Fibroblast of skin of right biceps (primary cell): Measurements from ENCODE around the gene GJD3.

Experiments
- DNase-seq: peaks from one replicate; pipeline ENCODE4 v3.0.0-alpha.2; 2013

The GJD3 gene

DNA sequence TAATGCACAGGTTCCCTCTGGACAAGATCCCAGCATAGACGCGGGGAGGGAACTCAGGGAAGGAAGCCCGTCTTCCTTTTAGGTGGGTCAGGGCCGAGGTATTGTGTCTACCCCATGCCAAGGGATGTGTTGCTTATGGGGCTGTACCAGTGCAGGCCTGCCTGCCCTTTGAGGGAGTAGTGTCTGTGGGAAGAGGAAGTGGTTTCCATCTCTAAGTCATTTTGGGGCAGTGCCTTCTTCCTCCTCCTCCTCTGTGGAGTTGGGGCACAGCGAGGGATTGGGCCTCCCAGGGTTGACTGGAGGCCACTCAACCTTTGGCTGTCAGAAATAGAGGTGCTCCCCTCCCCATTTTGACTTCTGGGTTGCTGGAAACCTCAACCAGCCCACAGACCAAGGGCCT lies 26.5 kb downstream of the GJD3 start:
- DNase-seq, result no peak

DNA sequence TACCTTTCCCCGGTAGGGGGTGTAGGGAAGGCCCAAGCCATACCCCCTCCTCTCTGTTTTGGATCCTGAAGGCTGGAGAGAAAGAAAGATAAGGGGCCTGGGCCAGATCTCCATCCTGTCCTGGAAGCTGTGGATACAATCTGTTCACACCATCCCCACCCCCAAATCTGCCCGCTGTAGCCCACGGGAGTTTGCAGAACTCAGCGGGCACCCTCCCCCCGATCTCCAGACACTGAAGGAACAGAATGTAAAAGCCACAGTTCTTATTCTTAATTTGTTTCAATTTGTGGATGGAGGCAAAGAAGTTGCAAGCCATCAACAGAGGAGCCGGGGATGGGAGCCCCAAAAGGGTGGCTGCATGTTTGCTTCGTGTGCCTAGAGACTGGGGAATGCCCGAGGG lies 27.2 kb downstream of the GJD3 start:
- DNase-seq, result no peak

DNA sequence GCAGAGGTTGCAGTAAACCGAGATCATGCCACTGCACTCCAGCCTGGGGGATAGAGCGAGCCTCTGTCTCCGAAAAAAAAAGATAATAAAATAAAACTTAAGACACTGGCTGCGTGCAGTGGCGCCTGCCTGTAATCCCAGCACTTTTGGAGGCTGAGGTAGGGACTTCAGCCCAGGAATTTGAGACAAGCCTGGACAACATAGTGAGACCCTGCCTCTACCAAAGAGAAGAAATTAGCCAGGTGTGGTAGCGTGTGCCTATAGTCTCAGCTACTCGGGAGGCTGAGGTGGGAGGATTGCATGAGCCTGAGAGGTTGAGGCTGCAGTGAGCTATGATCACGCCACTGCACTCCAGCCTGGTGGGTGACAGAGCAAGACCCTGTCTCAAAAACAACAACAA lies 28.9 kb downstream of the GJD3 start:
- DNase-seq, result no peak

DNA sequence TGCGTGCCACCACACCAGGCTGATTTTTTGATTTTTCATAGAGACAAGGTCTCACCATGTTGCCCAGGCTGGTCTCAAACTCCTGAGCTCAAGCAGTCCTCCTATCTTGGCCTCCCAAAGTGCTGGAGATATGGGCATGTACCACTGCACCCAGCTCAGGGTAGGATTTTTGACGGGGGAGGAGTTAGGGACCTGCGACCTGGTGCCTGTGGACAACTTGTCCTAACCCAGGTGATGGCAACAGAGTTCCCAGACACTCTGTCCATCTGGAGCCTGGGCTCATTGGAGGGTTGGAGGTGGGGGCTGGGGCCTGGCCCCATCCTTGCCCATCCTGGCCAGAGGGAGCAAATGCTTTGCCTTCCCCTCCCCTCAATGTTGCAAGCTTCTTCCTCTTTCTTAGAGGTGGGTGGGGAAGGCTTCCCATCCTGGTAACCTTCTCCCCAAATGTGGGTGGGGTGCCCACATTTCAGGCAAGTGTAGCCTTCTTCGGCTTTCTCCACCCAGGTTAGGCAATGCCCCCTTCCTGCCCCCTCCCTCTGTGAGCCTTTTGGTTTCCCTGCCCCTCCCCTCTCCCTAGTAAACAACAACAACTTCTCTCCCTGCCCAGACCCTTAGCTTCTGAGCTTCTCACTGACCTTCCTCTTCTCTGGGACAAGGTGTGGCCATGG lies 30.6 kb downstream of the GJD3 start:
- no peak for DNase-seq

DNA sequence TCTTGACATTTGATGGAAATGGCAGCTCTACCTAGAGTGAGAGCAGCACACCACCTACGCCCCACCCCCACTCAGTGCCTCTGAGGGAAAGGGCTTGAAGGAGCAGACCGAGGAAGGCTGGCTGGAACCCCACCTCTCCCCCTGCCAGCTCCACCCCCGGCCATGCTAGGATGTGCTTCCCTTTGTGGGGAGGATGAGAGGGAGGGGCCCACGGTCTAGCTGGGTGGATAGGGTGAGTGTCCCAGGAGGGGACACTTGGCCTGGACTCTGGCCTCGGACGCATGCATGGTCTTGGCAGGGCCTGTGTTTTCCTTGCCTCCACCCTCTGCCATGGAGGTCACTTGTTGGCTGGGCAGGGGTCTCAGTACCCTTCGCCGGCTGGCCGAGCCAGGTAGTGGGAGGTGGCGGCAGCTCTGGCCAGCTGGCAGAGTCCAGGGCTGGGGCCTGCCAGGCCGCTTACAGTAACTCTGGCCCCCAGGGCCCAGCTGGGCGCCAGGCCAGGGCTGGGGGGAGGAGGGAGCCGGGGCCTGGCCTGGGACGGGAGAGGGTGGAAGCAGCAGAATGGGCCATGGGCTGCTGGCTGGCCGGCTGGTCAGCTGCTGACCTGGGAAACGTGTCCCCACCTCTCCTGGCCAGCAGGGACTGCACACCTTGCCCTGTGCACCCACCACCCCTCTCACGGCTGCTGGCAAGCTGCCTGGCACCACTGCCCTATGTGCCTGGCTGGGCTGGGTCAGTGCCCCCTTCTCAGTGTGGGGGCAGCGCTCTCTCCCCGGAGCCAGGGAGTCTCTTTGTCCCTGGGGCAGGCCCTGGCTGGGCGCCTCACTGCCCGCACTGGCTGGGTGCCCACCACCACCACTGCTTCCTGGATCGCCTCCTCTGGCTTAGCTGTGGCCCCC lies 32.5 kb downstream of the GJD3 start:
- DNase-seq, result peak; percentile 42

DNA sequence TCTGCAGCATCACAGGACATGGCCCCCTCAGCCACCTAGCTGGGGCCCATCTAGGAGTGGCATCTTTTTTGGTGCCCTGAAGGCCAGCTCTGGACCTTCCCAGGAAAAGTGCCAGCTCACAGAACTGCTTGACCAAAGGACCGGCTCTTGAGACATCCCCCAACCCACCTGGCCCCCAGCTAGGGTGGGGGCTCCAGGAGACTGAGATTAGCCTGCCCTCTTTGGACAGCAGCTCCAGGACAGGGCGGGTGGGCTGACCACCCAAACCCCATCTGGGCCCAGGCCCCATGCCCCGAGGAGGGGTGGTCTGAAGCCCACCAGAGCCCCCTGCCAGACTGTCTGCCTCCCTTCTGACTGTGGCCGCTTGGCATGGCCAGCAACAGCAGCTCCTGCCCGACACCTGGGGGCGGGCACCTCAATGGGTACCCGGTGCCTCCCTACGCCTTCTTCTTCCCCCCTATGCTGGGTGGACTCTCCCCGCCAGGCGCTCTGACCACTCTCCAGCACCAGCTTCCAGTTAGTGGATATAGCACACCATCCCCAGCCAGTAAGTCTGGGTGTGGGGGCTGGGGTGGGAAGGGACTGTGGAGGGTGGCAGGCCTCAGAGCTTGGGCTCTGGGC lies 33.6 kb downstream of the GJD3 start:
- DNase-seq, result no peak

DNA sequence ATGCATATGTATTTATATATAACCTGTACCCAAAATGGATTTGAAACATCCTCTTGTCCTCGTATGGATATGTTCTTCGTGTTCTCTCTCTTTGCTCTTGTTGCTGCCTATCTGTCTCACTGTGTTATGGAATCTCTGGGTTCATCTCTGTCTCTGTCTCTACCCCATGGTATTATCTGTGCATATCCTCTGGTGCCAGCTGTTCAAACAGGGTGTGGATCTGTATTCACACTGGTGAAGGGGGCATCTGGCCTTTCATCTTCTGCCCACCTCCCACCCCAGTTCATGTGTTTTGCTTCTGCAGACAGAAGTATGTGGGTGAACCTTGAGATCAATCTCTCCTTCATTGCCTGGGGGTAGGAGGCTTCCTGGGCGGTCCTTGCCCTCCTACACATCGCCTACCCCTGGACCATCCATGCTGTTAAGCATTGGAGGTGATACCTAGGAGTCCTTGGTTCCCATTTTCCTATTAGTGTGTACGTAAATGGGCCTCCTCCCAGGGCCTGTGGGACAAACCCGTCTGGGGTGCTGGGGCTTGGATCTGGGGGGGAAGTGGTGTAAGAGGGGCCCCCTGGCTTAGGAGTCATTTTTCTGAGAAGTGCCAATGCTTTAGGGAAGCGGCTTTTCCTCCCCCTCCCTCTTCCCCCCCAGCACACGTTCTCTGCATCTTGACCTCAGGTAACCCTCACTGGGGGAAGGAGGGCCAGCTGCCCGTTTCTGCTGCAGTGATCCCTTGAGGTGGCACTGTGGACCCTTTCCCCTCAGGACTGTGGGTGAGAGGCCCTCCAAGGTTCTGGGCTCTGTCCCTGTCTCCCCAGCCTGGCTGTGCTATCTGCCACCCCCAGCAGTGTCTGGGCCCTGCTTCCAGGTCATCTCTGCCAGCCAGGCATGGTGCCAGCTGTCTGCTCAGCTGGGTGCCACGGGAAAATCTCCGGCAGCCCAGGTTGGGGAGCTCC lies 34.4 kb downstream of the GJD3 start:
- DNase-seq, result no peak

DNA sequence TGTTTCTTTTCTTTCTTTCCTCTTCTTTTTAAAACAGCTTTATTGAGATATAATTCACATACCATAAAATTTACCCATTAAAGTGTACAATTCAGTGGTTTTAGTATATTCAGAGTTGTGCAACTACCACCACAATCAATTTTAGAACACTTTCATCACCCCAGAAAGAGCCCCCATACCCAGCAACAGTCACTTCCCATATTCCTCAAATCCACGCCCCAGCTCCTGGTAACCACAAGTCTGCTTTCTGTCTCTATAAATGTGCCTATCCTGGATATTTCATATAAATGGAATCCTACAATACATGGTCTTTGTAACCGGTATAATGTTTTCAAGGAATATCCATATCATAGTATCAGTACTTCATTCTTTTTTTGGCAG lies 36.2 kb downstream of the GJD3 start:
- no peak for DNase-seq

DNA sequence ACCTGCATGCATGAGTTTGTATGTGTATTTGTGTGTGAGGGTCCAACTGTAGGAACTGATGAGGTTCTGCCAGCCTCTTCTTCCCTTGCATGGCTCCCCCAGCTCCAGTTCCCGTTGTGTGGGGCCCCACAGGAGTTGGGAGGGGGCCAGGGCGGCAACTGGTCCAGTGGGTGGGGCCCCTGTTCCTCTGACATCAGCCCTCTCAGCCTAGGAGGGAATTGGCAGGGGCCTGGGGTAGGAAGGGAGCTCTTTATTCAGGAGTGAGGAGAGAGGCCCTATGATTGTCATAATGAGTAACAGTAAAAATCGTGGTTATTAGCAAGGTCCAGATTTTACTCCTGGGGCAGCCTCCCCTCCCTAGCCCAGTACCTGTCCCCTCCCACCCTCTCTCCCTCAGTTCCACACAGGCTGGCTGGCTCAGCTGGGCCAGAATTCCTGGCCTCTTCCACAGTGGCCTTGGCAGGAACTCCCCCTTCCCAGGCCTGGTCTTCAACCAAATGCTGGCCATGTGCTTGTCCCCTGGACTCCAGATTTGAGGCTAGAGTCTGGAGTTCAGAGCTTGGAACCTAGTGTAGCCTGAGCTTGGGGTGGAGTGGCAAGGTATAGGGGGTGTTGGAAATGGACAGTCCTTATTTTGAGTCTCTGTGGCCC lies 36.7 kb downstream of the GJD3 start:
- DNase-seq, result no peak

DNA sequence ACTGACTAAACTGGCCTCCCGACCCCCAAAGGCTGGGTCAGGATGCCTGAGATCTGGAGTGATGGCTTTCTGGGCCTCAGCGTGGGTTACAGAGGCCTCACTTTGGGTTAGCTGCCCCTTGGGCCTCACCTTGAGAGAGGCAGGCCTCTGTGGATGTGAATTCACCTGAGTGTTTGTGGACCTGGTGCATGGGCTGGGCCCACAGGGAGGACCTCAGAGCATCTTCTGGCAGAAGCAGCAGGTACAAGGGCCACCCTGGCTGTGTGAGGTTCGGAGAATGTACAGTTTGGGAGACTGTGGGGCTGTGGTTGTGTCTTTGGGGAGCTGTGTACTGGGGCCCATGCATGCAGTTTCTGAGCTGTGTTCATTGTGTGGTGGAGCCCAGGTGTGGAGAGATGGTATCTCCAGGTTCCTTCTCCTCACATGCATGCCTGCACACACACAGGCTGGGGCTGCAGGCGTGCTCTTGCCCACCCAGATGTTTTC lies 37.2 kb downstream of the GJD3 start:
- DNase-seq, result no peak

DNA sequence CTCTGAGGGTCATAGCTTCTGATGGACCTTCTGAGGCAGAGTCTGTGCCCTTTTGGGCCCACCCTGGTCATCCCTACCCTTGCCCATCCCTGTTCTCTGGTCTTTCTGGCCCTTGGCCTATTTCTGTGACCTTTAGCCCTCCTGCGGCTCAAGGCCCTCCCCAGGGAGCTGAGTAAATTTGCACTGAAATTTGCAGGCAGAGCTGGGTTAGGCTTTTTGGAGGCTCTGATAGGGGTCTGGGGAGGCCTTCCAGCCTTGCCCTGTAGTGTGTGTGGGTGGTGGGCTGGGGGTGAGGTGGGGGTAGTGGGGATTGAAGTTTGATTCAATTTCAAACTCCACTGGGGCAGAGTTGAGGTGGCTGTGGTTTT lies 37.7 kb downstream of the GJD3 start:
- no peak for DNase-seq

DNA sequence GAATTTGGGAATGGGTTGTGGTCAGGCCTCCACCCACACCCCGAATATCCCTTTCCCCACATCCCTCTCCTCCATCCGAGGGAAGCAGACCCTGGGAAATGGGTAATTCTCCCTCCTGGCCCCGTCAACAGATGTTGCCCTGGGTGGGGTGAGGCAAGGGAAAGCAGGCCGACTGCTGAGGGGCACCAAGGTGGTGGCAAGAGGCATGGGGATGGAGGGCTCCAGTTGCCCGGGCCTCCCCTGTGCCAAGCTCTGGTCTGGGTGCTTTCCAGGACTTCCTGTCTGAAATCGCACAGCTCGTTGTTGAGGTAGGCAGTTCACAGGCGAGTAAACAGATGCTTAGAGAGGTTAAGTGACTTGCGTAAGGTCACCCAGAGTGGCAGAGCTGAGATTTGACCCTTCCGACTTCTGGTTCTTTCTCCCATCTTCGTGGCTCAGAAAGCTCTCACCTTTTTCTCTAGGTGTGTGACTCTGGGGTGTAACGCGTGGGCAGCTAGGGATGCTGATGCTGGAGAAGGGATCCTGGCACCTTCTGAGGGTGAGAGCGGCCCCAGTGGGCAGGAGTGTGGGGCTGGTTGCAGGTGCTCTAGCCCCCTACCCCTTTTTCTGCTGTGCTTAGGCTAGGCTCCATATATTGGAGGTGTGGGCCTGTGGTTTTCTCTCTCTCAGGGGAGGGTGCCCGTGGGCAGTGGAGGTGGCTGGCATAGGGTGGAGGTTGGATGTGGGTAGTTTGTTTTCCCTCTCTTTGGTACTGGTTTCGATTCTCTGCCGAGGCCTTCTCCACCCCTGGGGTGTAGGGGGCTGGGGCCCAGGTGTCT lies 38.3 kb downstream of the GJD3 start:
- no peak for DNase-seq

DNA sequence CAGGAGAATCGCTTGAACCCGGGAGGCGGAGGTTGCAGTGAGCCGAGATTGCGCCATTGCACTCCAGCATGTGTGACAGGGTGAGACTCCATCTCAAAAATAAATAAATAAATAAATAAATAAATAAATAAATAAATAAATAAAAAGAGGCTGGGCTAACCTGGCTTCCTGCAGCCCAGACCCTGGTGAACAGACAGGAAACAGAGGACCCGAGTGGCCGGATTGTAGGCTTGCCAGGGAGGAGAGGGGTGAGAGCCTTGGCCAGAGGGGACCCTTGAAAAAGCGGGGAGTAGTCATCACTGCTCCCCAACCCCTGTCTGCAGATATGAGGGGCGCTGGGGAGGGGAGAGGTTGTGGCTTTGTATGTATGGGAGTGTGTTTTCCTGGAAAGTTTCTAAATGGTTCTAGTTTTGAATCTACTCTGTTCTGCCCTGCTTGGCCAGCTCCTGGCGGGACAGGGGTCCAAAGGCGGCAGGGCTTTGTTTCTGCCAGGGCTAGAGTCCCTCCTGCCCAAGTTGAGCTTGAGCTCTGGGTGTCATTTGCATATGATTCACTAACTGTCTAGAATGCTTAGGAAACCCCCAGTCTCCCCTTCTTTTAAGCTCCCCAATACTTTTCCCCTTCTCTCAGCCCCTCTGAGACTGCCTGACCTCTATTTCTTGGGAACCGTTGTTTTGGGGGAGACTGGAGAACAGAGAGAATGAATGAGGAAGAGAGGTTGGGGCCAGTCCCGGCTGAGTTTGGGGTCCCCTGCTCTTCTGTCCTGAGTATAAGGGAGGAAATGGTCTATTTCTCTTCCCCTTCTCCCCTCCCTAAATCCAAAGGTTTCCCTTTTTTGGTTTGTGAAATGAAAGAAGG lies 39.2 kb downstream of the GJD3 start:
- no peak for DNase-seq

DNA sequence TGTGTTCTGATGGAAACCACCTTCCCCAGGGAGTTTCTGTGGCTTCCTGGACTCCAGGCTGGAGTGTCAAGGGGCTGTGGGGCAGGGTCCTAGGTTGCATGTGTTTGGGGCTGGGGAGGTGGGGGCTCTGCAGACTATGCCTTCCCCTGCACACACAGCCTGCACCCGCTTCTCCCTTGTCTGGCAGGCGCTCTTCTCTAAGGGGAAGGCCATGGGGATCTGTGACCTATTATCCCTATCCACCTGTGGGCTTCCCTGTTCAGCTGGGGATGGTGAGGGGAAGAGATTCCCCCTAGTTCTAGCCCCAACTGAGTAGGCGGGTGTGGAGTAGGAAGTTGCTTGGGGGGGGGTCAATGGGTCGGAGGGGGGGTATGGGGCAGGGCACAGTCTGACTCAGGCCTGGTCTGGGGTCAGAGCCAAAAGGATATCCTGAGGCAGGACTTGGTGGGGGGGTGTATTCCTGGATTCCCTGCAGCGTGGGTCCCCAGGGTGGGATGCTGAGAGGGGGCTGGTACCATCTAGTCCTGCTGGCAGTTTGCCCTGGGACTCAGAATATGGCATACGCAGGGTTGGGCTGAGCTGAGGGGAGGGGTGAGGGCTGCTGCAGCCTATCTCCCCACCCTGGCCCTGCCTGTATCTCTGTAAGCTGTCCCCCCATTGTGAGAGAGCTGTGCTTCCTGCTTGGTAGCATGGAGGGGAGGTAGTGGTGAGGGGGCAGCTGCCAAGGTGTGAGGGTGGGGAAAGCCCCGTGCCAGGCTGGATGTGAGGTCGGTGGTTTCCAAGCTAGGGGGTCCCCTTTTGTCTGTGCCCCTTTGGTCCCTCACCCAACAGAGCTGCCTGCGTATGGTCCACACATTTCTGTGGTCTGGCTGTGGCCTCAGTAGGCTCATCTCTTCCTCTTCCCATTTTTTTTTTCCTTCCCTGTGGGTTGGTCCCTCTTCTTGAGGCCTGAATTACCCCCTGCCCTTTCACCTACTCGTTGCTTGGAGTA lies 40.9 kb downstream of the GJD3 start:
- DNase-seq, result peak; percentile 81

DNA sequence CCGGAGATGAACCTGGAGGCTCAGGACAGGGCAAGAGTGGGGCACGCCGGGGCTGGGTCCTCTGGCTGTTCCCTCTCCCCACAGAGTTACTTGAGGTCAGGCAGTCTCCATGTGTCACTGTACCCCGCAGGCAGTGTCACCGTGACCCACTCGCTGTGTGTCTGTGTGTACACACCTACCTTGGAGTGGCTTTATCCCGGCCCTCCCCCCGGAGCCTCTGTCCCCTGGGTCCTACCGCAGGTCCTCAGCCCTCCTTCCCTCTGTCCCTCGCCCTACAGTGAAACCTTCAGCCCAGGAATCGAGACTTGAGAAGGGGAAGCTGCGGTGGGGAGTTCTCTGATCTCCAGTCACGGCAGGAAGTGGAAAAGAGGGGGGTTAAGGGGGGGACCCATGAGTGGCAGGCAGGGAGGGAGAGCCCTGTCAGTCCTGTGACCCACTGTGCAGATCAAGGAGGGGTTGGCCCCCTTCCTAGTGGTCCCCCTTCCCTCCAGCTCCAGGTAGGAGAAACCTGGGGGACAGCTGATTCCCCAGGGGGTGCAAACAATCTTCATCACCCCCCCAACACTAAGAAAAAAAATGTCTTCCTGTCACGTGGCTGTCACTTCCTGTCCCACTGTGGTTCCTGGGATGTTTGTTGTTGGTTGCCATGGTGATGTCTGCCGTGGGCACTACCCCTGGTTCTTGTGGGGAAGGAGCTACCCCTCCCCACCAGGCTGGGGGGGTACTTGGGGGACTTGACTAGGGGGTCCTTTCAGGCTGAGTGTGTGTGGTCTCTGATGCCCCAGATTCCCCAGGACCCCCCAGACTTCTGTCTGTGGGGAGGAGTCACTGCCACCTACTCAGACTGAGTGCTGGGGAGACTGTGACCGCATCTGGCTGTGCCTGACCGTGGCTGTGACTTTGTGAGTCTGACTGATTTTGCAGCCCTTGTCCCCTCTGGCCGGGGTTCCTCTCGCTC lies 41.9 kb downstream of the GJD3 start:
- DNase-seq, result peak; percentile 89

DNA sequence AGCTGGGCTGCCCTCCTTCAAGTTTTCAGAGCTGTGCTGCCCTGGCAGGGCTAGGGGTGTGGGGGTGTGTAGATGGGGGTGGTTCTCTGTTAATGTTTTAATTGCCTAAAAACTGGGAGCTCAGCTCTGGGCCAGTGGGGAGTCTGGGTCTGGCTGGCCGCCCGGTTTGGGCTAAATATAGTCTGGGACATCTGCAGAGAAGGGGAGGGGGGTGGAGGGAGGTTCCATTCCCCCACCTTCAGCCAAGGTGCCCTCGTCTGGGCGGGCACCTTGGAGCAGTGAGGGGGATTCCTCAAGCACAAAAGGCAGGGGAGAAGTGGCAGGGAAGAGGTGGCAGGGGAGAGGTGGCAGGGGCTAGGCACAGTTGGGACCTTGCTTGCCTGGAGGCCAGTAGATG lies 42.6 kb downstream of the GJD3 start:
- DNase-seq, result no peak

DNA sequence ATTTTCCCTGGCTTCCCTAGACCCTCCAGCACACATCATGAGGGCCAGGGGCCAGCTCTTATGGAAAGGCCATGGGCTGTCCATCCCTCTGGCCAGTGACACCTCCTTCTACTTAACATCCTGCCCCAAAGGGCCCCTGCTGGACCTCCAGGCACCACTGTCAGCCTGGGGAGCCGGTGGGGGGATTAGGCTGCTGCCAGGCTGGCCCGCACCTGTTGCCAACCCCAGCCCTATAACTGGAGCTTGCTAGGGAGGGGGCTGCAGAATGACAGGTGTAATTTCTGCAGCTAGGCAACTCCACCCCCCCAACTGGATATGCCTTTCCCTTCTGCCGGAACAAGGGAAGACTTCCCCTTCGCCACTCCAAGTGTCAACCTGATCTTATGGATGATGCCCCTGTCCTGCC lies 43.0 kb downstream of the GJD3 start:
- DNase-seq, result no peak
